GM06990 (cell line): ENCODE measurements around the gene WDR62.

Experiments used
- DNase-seq: peaks from one replicate; pipeline ENCODE4 v3.0.0-alpha.2; 2011; ENCODE audit not compliant: insufficient read length; ENCODE audit errors: extremely low read depth
- H3K27me3 ChIP-seq: replicated peaks from 2 replicates; pipeline ENCODE4 v1.6.0; 2011; ENCODE audit warnings: low read length; ENCODE audit not compliant: control insufficient read depth, insufficient read depth
- H3K36me3 ChIP-seq: 2 replicates; pipeline ENCODE4 v1.5.1; 2011; ENCODE audit warnings: low read length; ENCODE audit not compliant: control insufficient read depth, insufficient read depth
- H3K4me3 ChIP-seq: replicated peaks from 2 replicates; pipeline ENCODE4 v1.5.1; 2011; ENCODE audit warnings: low read depth, mild to moderate bottlenecking, control low read depth, low read length
- TF ChIP-seq, protein P1 (sequence below): IDR thresholded peaks from 2 replicates; pipeline ENCODE4 v1.5.1; 2011; ENCODE audit warnings: low read length, control low read depth, mild to moderate bottlenecking, inconsistent platforms; ENCODE audit not compliant: insufficient read depth, poor library complexity, severe bottlenecking

The WDR62 gene

GRCh38 chr19:36152352-36153091 lies 97.8 kb downstream of the WDR62 start, which contains the start of gene COX7A1:
Gene COX7A1, minus strand, starts transcription at chr19:36152447. Its CDS starts 40 bp downstream, at chr19:36152407.
- Histone ChIP-seq H3K27me3 (no peaks in the 10 kb centered on the region), H3K4me3 (no peak within 1 kb of the TSS), H3K36me3 (peaks cover 23% of the 10 kb centered on the region)
- TF ChIP-seq, protein P1, sequence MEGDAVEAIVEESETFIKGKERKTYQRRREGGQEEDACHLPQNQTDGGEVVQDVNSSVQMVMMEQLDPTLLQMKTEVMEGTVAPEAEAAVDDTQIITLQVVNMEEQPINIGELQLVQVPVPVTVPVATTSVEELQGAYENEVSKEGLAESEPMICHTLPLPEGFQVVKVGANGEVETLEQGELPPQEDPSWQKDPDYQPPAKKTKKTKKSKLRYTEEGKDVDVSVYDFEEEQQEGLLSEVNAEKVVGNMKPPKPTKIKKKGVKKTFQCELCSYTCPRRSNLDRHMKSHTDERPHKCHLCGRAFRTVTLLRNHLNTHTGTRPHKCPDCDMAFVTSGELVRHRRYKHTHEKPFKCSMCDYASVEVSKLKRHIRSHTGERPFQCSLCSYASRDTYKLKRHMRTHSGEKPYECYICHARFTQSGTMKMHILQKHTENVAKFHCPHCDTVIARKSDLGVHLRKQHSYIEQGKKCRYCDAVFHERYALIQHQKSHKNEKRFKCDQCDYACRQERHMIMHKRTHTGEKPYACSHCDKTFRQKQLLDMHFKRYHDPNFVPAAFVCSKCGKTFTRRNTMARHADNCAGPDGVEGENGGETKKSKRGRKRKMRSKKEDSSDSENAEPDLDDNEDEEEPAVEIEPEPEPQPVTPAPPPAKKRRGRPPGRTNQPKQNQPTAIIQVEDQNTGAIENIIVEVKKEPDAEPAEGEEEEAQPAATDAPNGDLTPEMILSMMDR = no peak
- no peak for DNase-seq

DNA sequence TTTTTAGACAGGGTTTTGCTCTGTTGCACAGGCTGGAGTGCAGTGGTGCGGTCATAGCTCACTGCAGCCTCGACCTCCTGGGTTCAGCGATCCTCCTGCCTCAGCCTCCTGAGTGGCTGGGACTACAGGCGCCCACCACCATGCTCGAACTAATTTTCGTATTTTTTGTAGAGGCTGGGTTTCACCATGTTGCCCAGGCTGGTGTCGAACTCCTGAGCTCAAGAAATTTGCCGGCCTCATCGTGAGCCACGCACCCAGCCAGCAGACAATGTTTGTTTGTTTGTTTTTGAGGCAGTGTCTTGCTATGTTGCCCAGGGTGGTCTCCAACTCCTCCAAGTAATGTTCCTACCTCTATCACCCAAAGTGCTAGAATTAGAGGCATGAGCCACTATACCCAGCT lies 98.4 kb downstream of the WDR62 start:
- Histone ChIP-seq H3K4me3 (no peak overlapping the region), H3K27me3 (no peaks in the 10 kb centered on the region), H3K36me3 (peaks cover 23% of the 10 kb centered on the region)
- DNase-seq = no peak
- TF ChIP-seq, protein P1 = no peak
